Right lung (tissue), 5 donors: ENCODE measurements around the gene RTKN2. TPM values are rescaled to one million over a fixed set of nuclear protein-coding genes. Genes with fewer than 3 reads are reported as not detected.

ENCODE experiments used
- polyA plus RNA-seq, 5 donors: library from polyadenylated mRNA; unstranded; fragments of 120-200 nt; gene quantifications; one replicate each; pipeline versions ENCODE4 v1.2.1 to v1.2.3, GENCODE V29; 2013; ENCODE audit warnings: inconsistent platforms in 1 of 5, low replicate concordance in 1 of 5; ENCODE audit not compliant: insufficient read length in 5 of 5, insufficient read depth in 1 of 5

Gene RTKN2
- polyA plus RNA-seq, 5 donors, result 6.0 to 26.0 (median 12.9) TPM

Other genes with a start within 250 kb of the RTKN2 start
- gene ZNF365, start 105.5 kb upstream of the RTKN2 start, polyA plus RNA-seq, result under 1 TPM; 0.25 to 0.46 (median 0.38) TPM